Measurements from ENCODE around the gene ZNF431.
"Not testable (repeated sequence)": the region's sequence is repeated elsewhere in the genome, so short reads cannot be mapped to it uniquely, and the experiment has no call there.

Gene ZNF431

GRCh38 chr19:21141787-21142464, at the start of gene ZNF431:
Gene ZNF431, plus strand, starts transcription at chr19:21142040. Its CDS starts 144 bp downstream, at chr19:21142184.
- DNase-seq (ENCODE audit: low read depth) = peak; percentile 53

- DNase-seq (ENCODE audit: low read depth) = no peak
Measured at GRCh38 chr19:21092109-21092508, 49.7 kb upstream of the ZNF431 start.

GRCh38 chr19:21094347-21095025, 47.4 kb upstream of the ZNF431 start:
- no peak for DNase-seq (ENCODE audit: low read depth)

GRCh38 chr19:21098291-21098690, 43.5 kb upstream of the ZNF431 start:
- no peak for DNase-seq (ENCODE audit: low read depth)

GRCh38 chr19:21101521-21102242, 40.2 kb upstream of the ZNF431 start:
- DNase-seq (ENCODE audit: low read depth) = no peak

GRCh38 chr19:21109116-21109515, 32.7 kb upstream of the ZNF431 start:
- DNase-seq (ENCODE audit: low read depth) = no peak

GRCh38 chr19:21110183-21110582, 31.7 kb upstream of the ZNF431 start:
- DNase-seq (ENCODE audit: low read depth) = no peak

- DNase-seq (ENCODE audit: low read depth) = no peak
Measured at GRCh38 chr19:21115430-21115829, 26.4 kb upstream of the ZNF431 start.

- no peak for DNase-seq (ENCODE audit: low read depth)
Measured at GRCh38 chr19:21117041-21117907, 24.6 kb upstream of the ZNF431 start.

GRCh38 chr19:21126078-21126477, 15.8 kb upstream of the ZNF431 start:
- DNase-seq (ENCODE audit: low read depth) = no peak

- DNase-seq (ENCODE audit: low read depth) = no peak
Measured at GRCh38 chr19:21127001-21127400, 14.8 kb upstream of the ZNF431 start.

GRCh38 chr19:21127898-21128297, 13.9 kb upstream of the ZNF431 start:
- DNase-seq (ENCODE audit: low read depth) = no peak

GRCh38 chr19:21128901-21129698, 12.7 kb upstream of the ZNF431 start:
- DNase-seq (ENCODE audit: low read depth) = no peak

- DNase-seq (ENCODE audit: low read depth) = no peak
Measured at GRCh38 chr19:21130097-21130775, 11.6 kb upstream of the ZNF431 start.

- no peak for DNase-seq (ENCODE audit: low read depth)
Measured at GRCh38 chr19:21133633-21134032, 8.2 kb upstream of the ZNF431 start.

- no peak for DNase-seq (ENCODE audit: low read depth)
Measured at GRCh38 chr19:21134934-21135366, 6.9 kb upstream of the ZNF431 start.

- no peak for DNase-seq (ENCODE audit: low read depth)
Measured at GRCh38 chr19:21135433-21135832, 6.4 kb upstream of the ZNF431 start.

GRCh38 chr19:21138130-21138529, 3.7 kb upstream of the ZNF431 start:
- DNase-seq (ENCODE audit: low read depth) = no peak

- DNase-seq (ENCODE audit: low read depth) = not testable (repeated sequence)
Measured at GRCh38 chr19:21141006-21141405, 834 bp upstream of the ZNF431 start.

GRCh38 chr19:21143428-21143827, 1.6 kb downstream of the ZNF431 start:
- DNase-seq (ENCODE audit: low read depth) = no peak

- DNase-seq (ENCODE audit: low read depth) = no peak
Measured at GRCh38 chr19:21143854-21144253, 2.0 kb downstream of the ZNF431 start.

Data from stimulated activated CD8-positive, alpha-beta memory T cell treated with anti-CD3 and anti-CD28 coated beads, Interleukin-15, amount 100 ng/mL, for 24 hours (primary cell).